GM18526 (cell line): ENCODE measurements around the gene CD244.

Experiments used
- POLR2A ChIP-seq: IDR thresholded peaks from 3 replicates; pipeline ENCODE4 v1.6.1; 2011; ENCODE audit not compliant: insufficient read length; ENCODE audit errors: extremely low read depth

Gene CD244, protein sequence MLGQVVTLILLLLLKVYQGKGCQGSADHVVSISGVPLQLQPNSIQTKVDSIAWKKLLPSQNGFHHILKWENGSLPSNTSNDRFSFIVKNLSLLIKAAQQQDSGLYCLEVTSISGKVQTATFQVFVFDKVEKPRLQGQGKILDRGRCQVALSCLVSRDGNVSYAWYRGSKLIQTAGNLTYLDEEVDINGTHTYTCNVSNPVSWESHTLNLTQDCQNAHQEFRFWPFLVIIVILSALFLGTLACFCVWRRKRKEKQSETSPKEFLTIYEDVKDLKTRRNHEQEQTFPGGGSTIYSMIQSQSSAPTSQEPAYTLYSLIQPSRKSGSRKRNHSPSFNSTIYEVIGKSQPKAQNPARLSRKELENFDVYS

DNA sequence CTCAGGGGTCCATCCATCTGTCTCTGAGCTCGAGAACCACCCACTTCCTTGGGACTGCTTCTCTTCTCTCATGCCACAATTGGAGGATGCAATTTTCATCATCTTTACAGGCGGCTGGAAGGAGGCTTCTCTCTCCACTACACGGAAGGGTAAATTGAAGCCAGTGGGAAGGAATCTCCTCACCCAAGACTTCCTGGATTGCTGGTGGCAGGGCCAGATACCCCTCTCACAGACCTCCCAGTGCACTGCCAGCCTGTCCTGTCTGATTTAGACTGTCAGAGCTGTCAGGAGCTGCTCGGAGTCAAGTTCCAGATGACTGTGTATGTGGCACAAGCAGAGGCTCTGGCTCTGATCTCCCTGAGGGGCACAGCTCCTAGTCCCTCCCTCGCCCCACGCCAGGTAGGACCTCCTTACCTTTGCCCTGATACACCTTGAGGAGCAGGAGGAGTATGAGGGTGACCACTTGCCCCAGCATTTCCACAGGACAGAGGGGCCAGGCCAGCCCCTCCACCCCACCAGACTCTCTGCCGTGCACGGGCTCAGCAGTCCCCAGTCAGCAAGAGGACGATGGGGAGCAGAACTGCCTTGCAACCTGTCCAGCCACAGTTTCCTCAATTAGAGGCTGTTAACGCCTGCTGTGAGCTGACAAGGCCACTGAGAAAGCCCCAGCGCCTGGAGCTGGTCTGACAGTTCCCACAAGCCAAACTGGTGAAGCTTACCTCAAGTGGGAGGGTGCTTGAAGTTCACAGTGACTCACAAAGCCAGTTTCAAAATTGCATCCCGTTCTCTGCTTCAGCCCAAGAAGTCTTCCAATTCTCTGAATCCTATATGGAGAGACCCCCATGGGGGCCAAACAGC lies at the start of gene CD244:
Gene CD244, minus strand, starts transcription at position 685 of the 858 bp plus-strand sequence. Its CDS starts 210 bp downstream, at position 475.
- peak; percentile 13 for TF ChIP-seq POLR2A

DNA sequence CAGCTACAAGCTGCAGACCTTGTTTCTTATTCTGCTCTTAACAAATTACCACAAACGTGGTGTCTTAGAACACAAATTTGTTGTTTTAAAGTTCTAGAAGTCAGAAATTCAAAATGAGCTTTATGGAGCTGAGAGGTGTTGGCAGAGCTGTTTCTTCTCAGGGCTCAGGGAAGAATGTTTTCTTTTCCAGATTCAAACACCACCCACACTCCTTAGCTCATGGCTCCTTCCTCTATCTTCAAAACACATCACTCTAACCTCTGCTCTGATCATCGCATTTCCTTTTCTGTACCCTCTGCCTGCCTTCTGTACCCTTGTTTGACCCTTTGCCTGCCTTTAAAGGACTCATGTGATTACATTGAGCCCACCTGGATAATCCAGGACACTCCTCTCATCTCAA lies 49.2 kb upstream of the CD244 start:
- TF ChIP-seq POLR2A = no peak

DNA sequence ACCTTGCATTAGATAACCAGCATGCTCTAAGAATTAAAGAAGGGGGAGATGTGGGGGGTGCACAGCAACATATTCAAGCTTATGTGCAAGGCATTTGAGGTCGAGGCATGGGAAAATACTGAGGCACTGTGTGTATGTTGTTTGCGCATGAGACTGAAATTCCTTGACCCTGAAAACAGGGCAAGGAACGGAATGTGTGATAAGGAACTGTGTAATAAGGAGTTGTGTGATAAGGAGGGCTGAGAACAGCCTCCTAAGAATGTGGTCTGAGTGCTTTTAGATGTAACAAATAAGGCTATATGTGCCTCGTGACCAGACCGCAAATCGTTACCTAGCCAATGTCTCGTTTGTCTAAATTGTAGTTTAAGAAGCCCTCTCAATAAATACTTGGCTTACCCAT lies 48.8 kb upstream of the CD244 start:
- no peak for TF ChIP-seq POLR2A

DNA sequence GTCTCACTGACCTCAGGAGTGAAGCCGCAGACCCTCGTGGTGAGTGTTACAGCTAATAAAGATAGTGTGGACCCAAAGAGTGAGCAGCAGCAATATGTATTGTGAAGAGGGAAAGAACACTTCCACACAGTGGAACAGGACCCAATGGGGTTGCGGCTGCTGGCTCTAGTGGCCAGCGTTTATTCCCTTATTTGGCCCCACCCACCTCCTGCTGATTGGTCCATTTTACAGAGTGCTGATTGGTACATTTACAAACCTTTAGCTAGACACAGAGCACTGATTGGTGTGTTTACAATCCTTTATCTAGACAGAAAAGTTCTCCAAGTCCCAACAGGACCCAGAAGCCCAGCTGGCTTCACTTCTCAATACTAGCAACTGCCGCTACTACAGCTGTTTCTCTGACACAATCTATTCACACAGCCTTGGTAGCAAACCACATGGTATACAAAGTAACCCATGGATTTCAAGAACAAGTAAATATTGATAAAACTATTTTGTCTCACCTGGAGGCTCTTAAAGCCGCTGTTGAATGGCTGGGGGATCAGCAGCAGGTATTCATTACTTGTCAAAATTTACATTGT lies 47.6 kb upstream of the CD244 start:
- TF ChIP-seq POLR2A = no peak

DNA sequence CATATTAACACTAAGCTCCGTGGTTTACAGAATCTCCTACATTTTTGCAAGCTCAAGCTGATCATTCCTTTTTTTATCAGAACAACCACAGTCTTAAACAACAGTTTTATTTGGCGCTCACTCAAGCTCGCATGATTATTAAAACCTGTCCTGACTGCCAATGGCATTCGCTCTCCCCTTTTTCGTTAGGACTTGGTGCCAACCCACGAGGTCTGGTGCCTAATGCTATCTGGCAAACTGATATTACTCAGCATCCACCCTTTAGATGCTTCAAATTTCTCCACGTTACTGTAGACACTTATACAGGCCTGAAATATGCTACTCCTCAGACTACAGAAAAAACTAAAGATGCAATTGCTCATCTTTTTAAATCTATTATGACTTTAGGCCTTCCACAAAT lies 45.3 kb upstream of the CD244 start:
- TF ChIP-seq POLR2A = no peak

DNA sequence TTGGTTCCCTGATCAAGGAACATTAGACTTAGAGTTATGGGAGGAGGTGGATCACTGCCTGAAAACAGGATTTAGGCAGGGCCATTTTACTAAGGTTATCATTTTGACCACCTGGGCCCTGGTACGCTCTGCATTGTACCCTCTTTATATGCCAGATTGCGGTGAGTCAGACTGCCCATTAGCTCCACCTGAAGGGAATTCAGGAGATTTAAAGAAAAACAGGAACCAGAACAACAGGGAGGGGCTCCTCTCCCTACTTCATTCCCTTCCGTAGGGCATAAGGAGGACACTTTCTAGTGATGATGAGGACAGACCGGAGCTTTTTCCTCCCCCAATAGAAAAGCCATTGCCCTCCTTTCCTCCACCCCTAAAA lies 42.9 kb upstream of the CD244 start:
- no peak for TF ChIP-seq POLR2A

DNA sequence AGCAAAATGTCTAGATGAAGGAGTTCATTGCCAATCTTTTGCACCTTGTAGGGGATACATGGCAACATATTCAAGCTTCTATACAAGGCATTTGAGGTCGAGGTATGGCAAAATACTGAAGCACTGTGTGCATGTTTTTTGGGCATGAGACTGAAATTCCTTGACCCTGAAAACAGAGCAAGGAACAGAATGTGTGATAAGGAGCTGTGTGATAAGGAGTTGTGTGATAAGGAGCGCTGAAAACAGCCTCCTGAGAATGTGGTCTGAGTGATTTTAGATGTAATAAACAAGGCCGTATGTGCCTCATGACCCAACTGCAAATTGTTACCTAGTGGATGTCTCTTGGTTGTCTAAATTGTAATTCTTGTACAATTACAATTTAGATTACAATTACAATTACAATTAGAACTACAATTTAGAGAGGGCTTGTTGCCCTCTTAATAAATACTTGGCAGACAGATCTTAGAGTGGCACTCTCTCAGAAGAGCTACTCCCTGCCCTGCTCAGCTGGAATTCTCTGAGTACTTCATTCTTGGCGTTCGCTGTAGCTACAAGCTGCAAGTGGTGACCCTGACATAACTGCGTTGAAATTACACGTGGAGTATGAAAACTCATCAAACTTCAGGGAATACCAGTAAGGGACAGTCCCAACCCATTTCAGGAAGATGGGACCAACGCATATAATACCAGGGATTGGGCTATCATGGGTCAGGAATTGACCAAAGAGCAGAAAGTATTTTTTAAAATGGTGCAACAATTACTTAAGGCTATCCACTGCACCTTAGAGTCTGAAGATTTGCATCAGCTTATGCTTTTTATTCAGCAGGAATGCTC lies 42.3 kb upstream of the CD244 start:
- no peak for TF ChIP-seq POLR2A

DNA sequence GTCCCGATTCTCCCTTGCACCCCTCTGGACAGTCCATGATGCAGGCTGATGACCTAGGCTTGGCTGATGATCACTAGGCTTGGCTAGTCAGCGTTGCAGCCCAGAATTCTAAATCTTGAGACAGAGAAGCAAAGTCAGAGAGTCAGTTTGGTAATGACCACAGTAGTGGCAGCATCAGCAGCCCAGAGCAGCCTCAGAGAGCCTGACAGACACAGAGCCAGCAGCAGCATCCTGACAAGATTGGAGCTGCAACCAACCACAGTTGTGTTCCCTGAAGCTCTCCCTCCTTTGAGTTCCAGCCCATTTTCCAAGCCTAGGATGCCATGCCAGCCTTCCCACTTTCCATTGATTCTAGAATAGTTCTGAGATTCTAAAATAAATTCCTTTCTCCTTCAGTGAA lies 39.1 kb upstream of the CD244 start:
- TF ChIP-seq POLR2A = no peak

DNA sequence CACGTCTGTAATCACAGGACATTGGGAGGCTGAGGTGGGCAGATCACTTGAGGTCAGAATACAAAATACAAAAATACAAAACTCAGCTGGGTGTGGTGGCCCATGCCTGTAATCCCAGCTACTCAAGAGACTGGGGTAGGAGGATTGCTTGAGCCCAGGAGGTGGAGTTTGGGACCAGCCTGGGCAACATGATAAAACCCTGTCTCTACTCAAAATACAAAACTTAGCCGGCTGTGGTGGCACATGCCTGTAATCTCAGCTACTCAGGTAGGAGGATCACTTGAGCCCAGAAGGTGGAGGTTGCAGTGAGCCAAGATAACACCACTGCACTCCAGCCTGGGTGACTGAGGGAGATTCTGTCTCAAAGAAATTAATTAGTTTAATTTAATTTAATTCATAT lies 28.8 kb upstream of the CD244 start:
- TF ChIP-seq POLR2A = no peak

DNA sequence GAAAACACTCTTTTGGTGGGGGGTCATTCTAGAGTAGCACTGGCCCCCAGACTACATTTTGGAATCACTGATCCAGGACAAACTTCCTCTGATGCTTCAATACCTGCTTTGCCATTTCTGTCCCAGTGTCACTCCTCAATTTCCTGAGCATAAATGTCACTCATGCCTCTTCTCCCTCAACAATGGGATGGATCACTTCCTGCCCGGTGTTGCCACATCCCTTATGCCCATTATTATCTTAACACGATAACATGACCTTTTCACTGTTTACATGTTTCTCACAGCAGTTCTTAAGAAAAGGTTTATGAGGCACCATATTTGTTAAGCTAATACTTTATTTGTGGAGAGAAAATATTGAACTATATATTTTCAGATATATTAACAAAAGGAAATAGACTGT lies 26.2 kb upstream of the CD244 start:
- no peak for TF ChIP-seq POLR2A

DNA sequence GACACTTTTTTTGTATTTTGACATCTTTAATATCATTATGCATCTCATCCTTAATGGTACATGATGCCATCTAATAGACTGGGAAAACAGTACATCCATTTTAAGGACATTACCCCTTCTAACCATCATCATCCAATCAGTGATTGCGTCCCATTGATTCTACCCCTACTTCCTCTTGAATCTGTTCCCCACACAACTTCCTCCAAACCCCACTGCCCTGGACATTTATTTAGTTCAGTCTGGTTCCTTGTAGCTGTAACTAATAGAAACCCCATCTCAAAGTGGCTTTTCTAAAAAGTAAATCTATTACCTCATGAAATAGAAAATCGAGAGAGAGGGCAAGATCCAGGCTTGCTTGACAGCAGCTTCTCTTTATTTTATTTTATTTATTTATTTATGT lies 24.4 kb upstream of the CD244 start:
- no peak for TF ChIP-seq POLR2A

DNA sequence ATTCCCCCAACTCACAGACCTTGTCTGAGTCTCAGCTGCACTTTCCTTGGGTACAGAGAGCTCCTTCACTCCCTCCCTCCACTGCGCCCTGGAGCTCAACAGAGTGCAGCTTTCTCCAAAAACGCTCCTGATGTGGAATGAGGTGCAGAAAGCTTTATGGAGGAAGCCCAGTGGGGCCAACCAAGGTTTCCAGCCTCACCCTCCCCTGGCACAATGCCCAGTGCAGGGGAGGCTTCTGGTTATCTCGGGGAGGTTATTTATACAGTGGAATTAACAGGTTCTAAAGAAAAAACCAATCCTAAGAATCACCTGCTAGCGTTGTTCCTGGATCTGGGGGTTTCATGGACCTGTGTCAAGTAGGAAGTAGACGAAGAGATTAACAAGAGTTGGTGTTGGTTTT lies 22.4 kb upstream of the CD244 start, which contains the start of gene ITLN1:
Gene ITLN1, minus strand, starts transcription at position 139 of the 400 bp plus-strand sequence. CDS start 303 bp downstream, outside the sequence.
- TF ChIP-seq POLR2A = no peak

DNA sequence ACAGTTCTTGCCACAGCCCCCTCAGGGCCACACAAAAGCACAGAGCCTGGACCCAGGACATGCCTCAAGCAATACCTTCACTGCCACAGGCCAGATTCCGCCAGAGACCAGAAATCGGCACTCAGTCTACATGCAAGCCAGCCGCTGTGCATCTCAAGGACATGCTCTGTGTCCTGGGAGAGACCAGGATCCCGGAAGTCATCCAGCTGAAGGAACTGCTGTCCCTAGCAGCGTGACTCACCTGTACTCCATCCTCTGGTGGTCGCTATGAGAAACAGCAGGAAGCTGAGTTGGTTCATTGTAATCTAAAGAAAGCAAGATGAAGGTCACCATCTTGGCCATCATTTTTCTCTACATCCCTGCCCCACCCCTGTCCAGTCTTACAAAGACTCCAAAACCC lies 21.9 kb upstream of the CD244 start:
- no peak for TF ChIP-seq POLR2A

DNA sequence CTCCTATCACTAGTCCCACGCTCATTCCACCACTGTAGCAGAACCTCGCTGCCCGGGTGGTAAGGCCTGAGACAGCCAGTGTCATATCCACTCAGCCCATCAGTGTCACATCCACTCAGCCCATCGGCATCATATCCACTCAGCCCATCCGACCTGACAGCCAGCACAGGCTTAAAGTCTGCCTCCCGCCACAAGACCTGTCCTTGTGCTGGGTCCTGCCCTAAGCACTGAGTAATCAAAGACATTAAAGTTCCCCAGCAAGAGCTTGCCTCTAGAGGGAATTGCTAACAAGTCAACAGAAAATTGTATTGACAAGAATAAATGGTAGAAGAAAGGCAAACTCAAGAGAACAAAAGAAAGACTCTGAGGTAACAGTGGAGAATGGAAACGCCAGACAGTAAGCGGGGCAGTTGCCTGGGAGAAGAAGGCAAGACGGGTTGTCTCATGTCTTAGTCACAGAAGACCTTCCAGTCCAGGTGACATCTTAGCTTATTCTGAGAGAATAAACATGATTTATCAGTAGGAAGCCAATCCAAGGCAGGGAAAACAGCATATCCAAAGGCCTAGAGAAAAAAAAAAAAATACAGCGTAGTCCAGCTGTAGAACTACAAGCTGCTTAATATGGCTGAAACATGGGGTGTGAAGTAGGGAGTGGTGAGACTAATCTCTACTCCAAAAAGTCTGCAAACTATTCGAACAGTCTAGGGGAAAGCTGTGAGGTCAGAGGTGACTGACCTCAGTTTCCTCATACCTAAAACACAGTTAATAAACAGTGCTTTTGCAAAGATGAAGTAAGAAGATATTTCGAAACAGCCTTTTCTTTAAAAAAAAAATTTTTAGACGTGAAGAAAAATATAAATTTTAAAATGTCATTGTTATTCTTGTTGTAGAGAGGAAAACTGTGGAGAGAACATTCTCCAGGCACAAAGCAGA lies 21.2 kb upstream of the CD244 start:
- TF ChIP-seq POLR2A = no peak
